ENCODE measurements around the gene PNPLA7. TPM values are rescaled to one million over a fixed set of nuclear protein-coding genes. Genes with fewer than 3 reads are reported as not detected.

PNPLA7 gene
- total and polyA plus RNA-seq, 10 of the 15 experiments (the other 5 are each of a cell fraction or from before 2014, with no cell fraction given) = 0.04 to 0.85 (median 0.19) TPM; not detected in 1

- H3K9ac ChIP-seq (ENCODE audit: control insufficient read depth, insufficient read depth, low read length) = peak within 1 kb of the TSS; percentile 75
- no TSS peak for BruUV-seq (replicated peaks)
- H3K36me3 ChIP-seq (ENCODE audit: control insufficient read depth in 2 of 2, insufficient read depth in 2 of 2, low read length in 1 of 2) = no peaks in the 10 kb centered on the region
- ATAC-seq = peak; percentile 91
- no peaks in the 10 kb centered on the region; a peak in 2 of 4 replicates for H3K27me3 ChIP-seq (replicated peaks in 1 of 2; ENCODE audit: control insufficient read depth in 2 of 2, insufficient read depth in 2 of 2, low read length in 1 of 2)
- FAIRE-seq = peak; percentile 23
- peak within 1 kb of the TSS; percentile 78 for H2AFZ ChIP-seq (ENCODE audit: control insufficient read depth, low read depth, low read length)
- no peaks in the 10 kb centered on the region for H4K20me1 ChIP-seq (ENCODE audit: control insufficient read depth, insufficient read depth)
- POLR2A ChIA-PET = interaction anchor here (0.6 to 1.8 kb wide), 11 partner anchors 15 to 630 kb away, joined by 3 to 6 read pairs (median 4); partner anchors contain the start of genes NRARP, RNF208, TOR4A and TUBB4B
- in situ Hi-C loops (cut with MboI) = no loop called here
- peak within 1 kb of the TSS; percentile 41 for H3K27ac ChIP-seq (ENCODE audit: control insufficient read depth, insufficient read depth)
- RAD21 ChIA-PET (ENCODE audit: unreplicated experiment) = interaction anchor here (0.7 to 1.4 kb wide), 6 partner anchors 11 to 154 kb away, joined by 3 to 5 read pairs (median 4); no protein-coding TSS in a partner anchor
- under 1% methylated on average over 75 of the region's 113 CpGs for WGBS (ENCODE audit: insufficient coverage, insufficient replicate concordance, low lambda C conversion rate, missing lambda C conversion rate)
- H3K9me3 ChIP-seq (replicated peaks; ENCODE audit: control insufficient read depth, insufficient read depth, low read length) = no peaks in the 10 kb centered on the region
- SMC1A ChIA-PET (ENCODE audit: uncharacterized antibody, unreplicated experiment) = interaction anchor here (0.8 to 0.9 kb wide), 2 partner anchors 11 to 121 kb away, joined by 3 to 4 read pairs; partner anchors contain the start of gene NRARP
- peaks cover 13% of the 10 kb centered on the region for H3K79me2 ChIP-seq (ENCODE audit: control insufficient read depth, insufficient read depth, low read length)
- peak within 1 kb of the TSS; percentile 94 for H3K4me2 ChIP-seq (ENCODE audit: control insufficient read depth, insufficient read depth)
- H3K4me1 ChIP-seq (ENCODE audit: control insufficient read depth, insufficient read depth, low read length) = no peaks in the 10 kb centered on the region; the same call in 1 of the 2 replicates
- intact Hi-C loops (cut with micrococcal nuclease; ENCODE audit: unreplicated experiment) = loop anchor here (2.0 to 10.0 kb wide), 3 partner anchors 22 to 121 kb away; partner anchors contain the start of gene NRARP
- CTCF ChIA-PET = interaction anchor here (0.6 to 3.3 kb wide), 14 partner anchors 9 to 316 kb away, joined by 3 to 16 read pairs (median 3); partner anchors contain the start of gene NRARP
- peak within 1 kb of the TSS; percentile 84 for H3K4me3 ChIP-seq
- peak; percentile 48 for DNase-seq (ENCODE audit: low read depth, low spot score)
- no peak for TF ChIP-seq TCF7 (IDR thresholded peaks at IDR 0.05; ENCODE audit: borderline replicate concordance)
- TF ChIP-seq SMC3 (IDR thresholded peaks at IDR 0.05; ENCODE audit: borderline replicate concordance, low read length) = peak; percentile 43; the same call in 1 of the 2 replicates
- no peak for TF ChIP-seq ZZZ3 (IDR thresholded peaks at IDR 0.05; ENCODE audit: control insufficient read depth, insufficient read length, low read depth)
- TF ChIP-seq YY1 (IDR thresholded peaks at IDR 0.05; ENCODE audit: low read depth, low read length) = peak; percentile 88
- TF ChIP-seq CTCF (IDR thresholded peaks at IDR 0.05 in 2 of 3, conservative IDR thresholded peaks at IDR 0.05 in 1 of 3; ENCODE audit: control insufficient read depth in 2 of 3, extremely low read depth in 1 of 3, insufficient read depth in 1 of 3, low read depth in 3 of 3, low read length in 3 of 3) = peak; percentile 64 to 82 (median 73); a peak in 5 of 6 replicates
- TF ChIP-seq CBX5 (IDR thresholded peaks at IDR 0.05; ENCODE audit: low read depth) = peak; percentile 46; the same call in 1 of the 2 replicates
- peak; percentile 88 for TF ChIP-seq BACH1 (IDR thresholded peaks at IDR 0.05; ENCODE audit: borderline replicate concordance)
- peak; percentile 40; the same call in 1 of the 2 replicates for TF ChIP-seq PAX5 (IDR thresholded peaks at IDR 0.05; ENCODE audit: borderline replicate concordance, low read depth, low read length)
- no peak; the same call in 1 of the 2 replicates for TF ChIP-seq NFXL1 (IDR thresholded peaks at IDR 0.05; ENCODE audit: borderline replicate concordance)
- peak; percentile 99 for TF ChIP-seq LARP7 (IDR thresholded peaks at IDR 0.05)
- no peak for TF ChIP-seq E2F8 (IDR thresholded peaks at IDR 0.05; ENCODE audit: low read depth, partially characterized antibody)
- no peak for TF ChIP-seq USF2 (IDR thresholded peaks at IDR 0.05; ENCODE audit: borderline replicate concordance, low read depth, low read length)
- TF ChIP-seq ZNF274 (IDR thresholded peaks at IDR 0.05; ENCODE audit: insufficient read depth, insufficient read length) = no peak
- no peak for TF ChIP-seq BRCA1 (IDR thresholded peaks at IDR 0.05; ENCODE audit: low read depth, low read length)
- peak; percentile 77 for TF ChIP-seq ZNF217 (IDR thresholded peaks at IDR 0.05)
- TF ChIP-seq WRNIP1 (IDR thresholded peaks at IDR 0.05; ENCODE audit: borderline replicate concordance, low read depth, low read length) = no peak
- TF ChIP-seq POLR2A (IDR thresholded peaks at IDR 0.05; ENCODE audit: low read depth, low read length) = peak; percentile 70
- no peak for TF ChIP-seq MTA3 (IDR thresholded peaks at IDR 0.05; ENCODE audit: borderline replicate concordance, low read length)
These were observed 127.3 kb downstream of the PNPLA7 start, which contains the start of the genes EXD3 and NOXA1 for GRCh38 chr9:137422604-137423513. Gene EXD3 (minus strand): TSS chr9:137423162. CDS start chr9:137395357, 27,805 bp downstream. Gene NOXA1 (plus strand): TSS chr9:137423393. CDS start chr9:137423530, 137 bp downstream.

All from GM12878 (cell line).